Heart left ventricle (tissue), 11 donors: ENCODE data around the gene C18orf54. TPM values are rescaled to one million over a fixed set of nuclear protein-coding genes. Genes with fewer than 3 reads are reported as not detected.

ENCODE experiments used
- polyA plus RNA-seq, 2 donors: library from polyadenylated mRNA; stranded (reverse); fragments of 200-250 nt; gene quantifications; one replicate each; pipeline ENCODE4 v1.2.3, GENCODE V29; 2013
- total RNA-seq, 9 donors: library from RNA; depleted of rRNA in 2 of 9; stranded (reverse); fragments of >200 nt in 2 of 9; fragmentation: NEBNext Ultra II Directional in 3 of 9; extraction: Animal tissue kit (Norgen Biotek cat#: 25700) in 3 of 9; gene quantifications; one replicate each; pipeline versions ENCODE4 v1.1.0 to v1.2.4, GENCODE V29; 2016 to 2023
- donor health status: ischemic (EF 13 %, LVEDD 7.1; RV severe dilation, severe dysfunction).
- donor health status: healthy with polysubstance abuse.
- donor health status: DM: no; HTN: yes; CAD: no.
- donor health status: DM: no; HTN: no; CAD: no.
- donor health status: ischemic (EF 25% LVEDD 5.7; RV mildly dilated, moderate dysfunction).
- donor health status: healthy.
- donor health status: DM: yes; HTN: yes; CAD: no.
- donor health status: PGD.
- donor health status: nonischemic (EF 23%, LVEDD 6.1; RV moderate dilation, normal function).

C18orf54 gene
- total and polyA plus RNA-seq, 11 donors = 0.46 to 2.4 (median 1.0) TPM

Other genes with a start within 250 kb of the C18orf54 start
- gene MBD2, start 133.2 kb upstream of the C18orf54 start, total RNA-seq = 10 to 100 TPM; 15.9 to 74.9 (median 48.2) TPM
- 10 to 100 TPM; 16.8 to 30.9 TPM for gene MBD2, start 133.2 kb upstream of the C18orf54 start, polyA plus RNA-seq
- gene POLI, start 88.4 kb upstream of the C18orf54 start, total RNA-seq = 10 to 100 TPM; 10.3 to 28.1 (median 22.5) TPM
- gene POLI, start 88.4 kb upstream of the C18orf54 start, polyA plus RNA-seq = 1 to 10 TPM; 6.1 to 9.0 TPM
- not detected for gene STARD6, start within 50 bp of the C18orf54 start, total RNA-seq
- gene STARD6, start within 50 bp of the C18orf54 start, polyA plus RNA-seq = not detected
- not detected for gene DYNAP, start 233.3 kb downstream of the C18orf54 start, total RNA-seq
- gene DYNAP, start 233.3 kb downstream of the C18orf54 start, polyA plus RNA-seq = not detected